Spleen (tissue), 7 donors: Measurements from ENCODE around the gene NOTCH3.

ENCODE experiments used
- POLR2A ChIP-seq, 3 donors: fragments of 450-650 bp; IDR thresholded peaks; one replicate each; pipeline ENCODE4 v1.5.1; 2017; ENCODE audit warnings: antibody characterized with exemption in 3 of 3, mild to moderate bottlenecking in 1 of 3
- TF ChIP-seq, protein P1 (sequence below), 11 experiments: fragments of 200-600 bp in 7 of 11; fragments of 450-650 bp in 4 of 11; sonication (generic) in 4 of 11; IDR thresholded peaks in 8 of 11; conservative IDR thresholded peaks in 3 of 11; 1 replicate in 7 of 11; 2 replicates in 4 of 11; pipeline versions ENCODE4 v1.4.0 to v1.8.0; 2016 to 2021; ENCODE audit warnings: antibody characterized with exemption in 11 of 11, inconsistent platforms in 4 of 11, mild to moderate bottlenecking in 1 of 11
- donor health status: DM: no; HTN: no; CAD: no; lungs with moderate emphysema.
- donor health status: DM: no; HTN: no; CAD: no.
- donor health status: DM: no; HTN: no; CAD: no.

DNA sequence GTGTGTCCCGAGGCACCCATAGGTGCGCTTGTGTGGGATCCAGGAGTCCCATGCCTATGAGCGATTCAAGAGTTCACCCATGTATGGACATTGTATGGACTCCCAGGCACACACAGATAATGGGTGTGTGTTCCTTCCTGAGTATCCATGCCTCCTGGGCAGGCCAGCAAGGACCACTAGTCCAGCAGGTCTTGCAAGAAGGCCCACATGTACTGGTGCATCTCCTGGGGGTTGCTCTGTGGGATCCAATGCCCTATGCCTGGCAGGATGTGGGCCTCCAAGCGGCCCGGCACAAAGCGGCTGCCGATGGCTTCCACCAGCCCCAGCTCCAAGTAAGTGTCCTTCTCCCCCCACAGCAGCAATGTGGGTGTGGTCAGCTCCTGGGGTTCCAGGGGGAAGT lies 26.5 kb upstream of the NOTCH3 start:
- TF ChIP-seq, protein P1, sequence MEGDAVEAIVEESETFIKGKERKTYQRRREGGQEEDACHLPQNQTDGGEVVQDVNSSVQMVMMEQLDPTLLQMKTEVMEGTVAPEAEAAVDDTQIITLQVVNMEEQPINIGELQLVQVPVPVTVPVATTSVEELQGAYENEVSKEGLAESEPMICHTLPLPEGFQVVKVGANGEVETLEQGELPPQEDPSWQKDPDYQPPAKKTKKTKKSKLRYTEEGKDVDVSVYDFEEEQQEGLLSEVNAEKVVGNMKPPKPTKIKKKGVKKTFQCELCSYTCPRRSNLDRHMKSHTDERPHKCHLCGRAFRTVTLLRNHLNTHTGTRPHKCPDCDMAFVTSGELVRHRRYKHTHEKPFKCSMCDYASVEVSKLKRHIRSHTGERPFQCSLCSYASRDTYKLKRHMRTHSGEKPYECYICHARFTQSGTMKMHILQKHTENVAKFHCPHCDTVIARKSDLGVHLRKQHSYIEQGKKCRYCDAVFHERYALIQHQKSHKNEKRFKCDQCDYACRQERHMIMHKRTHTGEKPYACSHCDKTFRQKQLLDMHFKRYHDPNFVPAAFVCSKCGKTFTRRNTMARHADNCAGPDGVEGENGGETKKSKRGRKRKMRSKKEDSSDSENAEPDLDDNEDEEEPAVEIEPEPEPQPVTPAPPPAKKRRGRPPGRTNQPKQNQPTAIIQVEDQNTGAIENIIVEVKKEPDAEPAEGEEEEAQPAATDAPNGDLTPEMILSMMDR (IDR thresholded peaks at IDR 0.05 in 8 of 11, conservative IDR thresholded peaks at IDR 0.05 in 3 of 11) = no peak
- TF ChIP-seq POLR2A (IDR thresholded peaks at IDR 0.05) = no peak
